Thyroid gland (tissue), 4 donors: Measurements from ENCODE around the gene CCDC85A.

Source experiments
- CTCF ChIP-seq, 6 experiments: fragments of 200-600 bp in 3 of 6; fragments of 450-650 bp in 3 of 6; sonication (generic) in 3 of 6; IDR thresholded peaks; one replicate each; pipeline ENCODE4 v1.5.1; 2016 to 2019; ENCODE audit warnings: antibody characterized with exemption in 6 of 6, mild to moderate bottlenecking in 2 of 6, inconsistent platforms in 1 of 6, moderate library complexity in 1 of 6
- POLR2A ChIP-seq, 2 donors: fragments of 450-650 bp; IDR thresholded peaks; one replicate each; pipeline ENCODE4 v1.6.1; 2017; ENCODE audit warnings: antibody characterized with exemption in 2 of 2, mild to moderate bottlenecking in 2 of 2, moderate library complexity in 1 of 2

GRCh38 chr2:56326346-56326741 is 142.6 kb downstream of the CCDC85A start:
- no peak for TF ChIP-seq CTCF (IDR thresholded peaks at IDR 0.05)
- TF ChIP-seq POLR2A (IDR thresholded peaks at IDR 0.05): no peak
